B cell (primary cell): Measurements from ENCODE around the gene SIM1.

ENCODE experiments used
- EZH2 ChIP-seq: IDR thresholded peaks from 2 replicates; pipeline ENCODE4 v1.6.1; 2012; ENCODE audit warnings: borderline replicate concordance, low read depth, mild to moderate bottlenecking, moderate library complexity, low read length; ENCODE audit not compliant: insufficient read depth, poor library complexity, severe bottlenecking
- TF ChIP-seq, protein P1 (sequence below): fragments of 200-600 bp; IDR thresholded peaks from one replicate; pipeline ENCODE4 v1.8.0; 2022; ENCODE audit warnings: antibody characterized with exemption, mild to moderate bottlenecking

GRCh38 chr6:100370265-100370664, 94.5 kb downstream of the SIM1 start:
- TF ChIP-seq, protein P1, sequence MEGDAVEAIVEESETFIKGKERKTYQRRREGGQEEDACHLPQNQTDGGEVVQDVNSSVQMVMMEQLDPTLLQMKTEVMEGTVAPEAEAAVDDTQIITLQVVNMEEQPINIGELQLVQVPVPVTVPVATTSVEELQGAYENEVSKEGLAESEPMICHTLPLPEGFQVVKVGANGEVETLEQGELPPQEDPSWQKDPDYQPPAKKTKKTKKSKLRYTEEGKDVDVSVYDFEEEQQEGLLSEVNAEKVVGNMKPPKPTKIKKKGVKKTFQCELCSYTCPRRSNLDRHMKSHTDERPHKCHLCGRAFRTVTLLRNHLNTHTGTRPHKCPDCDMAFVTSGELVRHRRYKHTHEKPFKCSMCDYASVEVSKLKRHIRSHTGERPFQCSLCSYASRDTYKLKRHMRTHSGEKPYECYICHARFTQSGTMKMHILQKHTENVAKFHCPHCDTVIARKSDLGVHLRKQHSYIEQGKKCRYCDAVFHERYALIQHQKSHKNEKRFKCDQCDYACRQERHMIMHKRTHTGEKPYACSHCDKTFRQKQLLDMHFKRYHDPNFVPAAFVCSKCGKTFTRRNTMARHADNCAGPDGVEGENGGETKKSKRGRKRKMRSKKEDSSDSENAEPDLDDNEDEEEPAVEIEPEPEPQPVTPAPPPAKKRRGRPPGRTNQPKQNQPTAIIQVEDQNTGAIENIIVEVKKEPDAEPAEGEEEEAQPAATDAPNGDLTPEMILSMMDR: no peak
- no peak for TF ChIP-seq EZH2
